Lung microvascular endothelial cell (primary cell): Measurements from ENCODE around the gene DIAPH1. TPM values are rescaled to one million over a fixed set of nuclear protein-coding genes. Genes with fewer than 3 reads are reported as not detected.

Experiments
- DNase-seq, 2 donors: peaks; one replicate each; pipeline versions ENCODE4 v3.0.0 to v3.0.0-alpha.2; 2010; ENCODE audit warnings: low read depth in 2 of 2
- total RNA-seq: library from RNA; depleted of rRNA; stranded (reverse); fragments of >200 nt; gene quantifications from 2 replicates; pipeline ENCODE4 v1.2.1, GENCODE V29; 2014

The DIAPH1 gene
- total RNA-seq = 28.8 and 29.6 TPM in 2 replicates

DNA sequence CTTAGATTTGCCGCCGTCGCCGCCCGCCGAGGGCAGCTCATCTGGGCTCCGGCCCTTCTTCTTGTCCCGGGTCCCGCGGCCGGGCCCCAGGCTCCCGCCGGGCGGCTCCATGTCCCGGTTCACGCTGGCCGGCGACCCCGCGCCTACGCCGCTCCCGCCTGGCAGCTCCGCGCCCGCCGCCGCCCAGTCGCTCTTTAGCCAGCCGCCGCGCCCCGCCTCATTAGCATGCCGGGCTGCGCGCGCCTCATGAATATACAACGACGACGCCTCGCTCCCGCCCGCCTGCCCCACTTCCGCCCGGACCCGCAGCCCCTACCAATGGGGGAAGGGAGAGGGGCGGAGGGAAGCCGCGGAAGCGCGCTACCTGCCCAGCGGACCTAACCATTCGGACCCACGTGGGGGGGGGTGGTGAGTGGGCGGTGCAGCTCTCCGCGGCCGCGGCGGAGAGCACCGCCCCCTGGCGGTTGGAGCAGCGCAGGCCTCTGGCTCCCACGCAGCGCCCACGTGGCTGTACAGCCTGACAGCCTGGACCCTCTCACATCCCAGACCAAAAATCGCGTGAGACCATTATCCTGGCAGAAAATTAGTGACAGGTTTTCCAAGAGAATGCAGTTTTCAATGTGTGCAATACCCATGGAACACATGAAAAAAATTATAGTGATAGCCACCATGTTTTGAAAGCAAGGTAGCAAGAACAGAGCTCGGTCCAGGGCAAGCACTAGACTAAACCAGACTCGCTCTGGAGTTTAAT lies at the start of gene DIAPH1:
Gene DIAPH1, minus strand, starts transcription at position 197 of the 751 bp plus-strand sequence. Its CDS starts 86 bp downstream, at position 111.
- DNase-seq = peak; percentile 97 to 99

DNA sequence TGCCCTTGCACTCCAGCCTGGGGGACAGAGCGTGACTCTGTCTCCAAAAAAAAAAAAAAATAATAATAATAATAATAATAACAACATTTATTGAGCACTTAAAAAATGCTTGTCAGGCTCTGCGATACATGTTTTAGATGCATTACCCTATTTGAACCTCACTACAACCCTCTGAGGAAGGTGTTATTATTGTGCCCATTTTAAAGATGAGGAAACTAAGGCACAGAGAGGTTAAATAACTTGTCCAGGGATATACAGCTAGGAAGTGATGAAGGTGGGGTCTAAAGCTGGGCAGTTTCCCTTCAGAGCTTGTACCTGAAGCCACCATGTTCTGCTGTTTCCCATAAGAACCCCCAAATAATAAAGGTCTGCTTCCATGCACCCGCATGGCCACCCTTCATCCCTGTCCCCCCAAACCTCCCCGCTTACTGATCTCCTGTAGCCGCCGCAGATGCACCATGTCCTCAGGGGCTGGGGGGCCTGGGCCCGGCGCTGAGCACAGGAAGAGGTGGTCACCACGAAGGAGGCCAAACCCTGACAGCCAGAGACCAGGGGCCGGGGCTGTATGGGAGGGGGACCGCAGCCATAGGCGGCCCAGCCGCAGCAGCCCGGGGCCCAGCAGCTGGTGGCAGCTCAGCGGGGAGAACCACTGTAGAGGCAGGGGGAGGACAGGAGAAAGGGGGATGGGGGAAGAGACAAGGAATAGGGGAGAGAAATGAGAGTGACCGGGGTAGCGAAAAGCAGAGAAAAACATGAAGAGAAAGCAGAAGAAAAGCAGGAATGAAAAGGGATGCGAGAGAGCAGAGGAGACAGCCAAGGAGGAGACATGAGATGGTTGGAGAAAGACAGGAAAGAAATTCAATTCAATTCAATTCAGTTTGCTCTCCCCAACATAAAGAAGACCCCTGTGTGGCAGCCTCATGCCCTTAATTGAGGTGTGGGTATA lies 47.5 kb upstream of the DIAPH1 start:
- no peak for DNase-seq

DNA sequence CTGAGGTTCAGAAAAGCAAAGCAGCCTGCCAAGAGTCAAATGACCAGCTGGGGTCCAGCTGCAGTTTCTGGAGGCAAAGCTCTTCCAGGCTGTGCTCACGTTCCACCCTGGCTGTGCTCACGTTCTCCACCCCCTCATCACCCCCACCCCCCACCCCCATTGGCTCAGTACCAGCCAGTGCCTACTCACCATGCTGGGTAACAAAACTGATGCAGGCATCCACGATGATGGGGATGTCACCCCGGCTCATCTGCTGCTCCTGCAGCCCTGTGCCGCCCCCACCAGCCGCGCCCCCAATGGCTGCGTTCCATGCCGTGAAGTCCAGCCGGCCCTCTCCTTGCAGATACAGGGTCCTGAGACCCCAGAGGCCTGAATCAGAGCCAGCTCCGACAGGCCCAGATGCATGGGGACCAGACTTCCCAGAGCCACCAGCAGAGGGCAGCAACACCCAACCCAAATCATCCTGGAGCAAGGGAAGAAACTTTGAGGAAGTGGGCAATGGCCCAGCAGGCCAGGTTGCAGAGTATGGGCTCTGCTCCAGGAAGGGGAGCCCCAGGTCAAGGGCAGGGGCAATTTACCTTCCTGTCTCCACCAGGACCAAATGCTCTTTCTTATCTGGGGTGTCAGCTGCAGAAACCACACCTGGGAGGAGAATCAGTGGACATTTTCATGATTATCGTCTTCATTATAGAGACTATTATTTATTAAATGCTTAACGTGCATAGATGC lies 46.1 kb upstream of the DIAPH1 start:
- peak; percentile 72 to 81 for DNase-seq

DNA sequence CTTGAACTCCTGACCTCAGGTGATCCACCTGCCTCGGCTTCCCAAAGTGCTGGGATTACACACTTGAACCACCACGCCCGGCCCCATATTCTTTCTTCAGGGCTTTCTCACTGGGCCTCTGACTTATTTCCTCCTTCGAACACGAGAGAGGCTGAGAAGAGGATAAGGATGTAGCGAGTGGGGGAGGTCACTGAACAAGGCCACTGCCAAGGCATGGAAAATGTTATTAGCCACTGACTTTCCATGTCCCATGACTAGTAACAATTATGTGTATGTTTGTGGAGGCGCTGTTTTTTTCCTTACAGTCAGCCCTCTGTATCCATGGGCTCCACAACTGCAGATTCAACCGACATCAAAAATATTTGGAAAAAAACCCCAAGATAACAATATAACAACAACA lies 44.7 kb upstream of the DIAPH1 start:
- peak in 1 of 2 donors; percentile 75 for DNase-seq

DNA sequence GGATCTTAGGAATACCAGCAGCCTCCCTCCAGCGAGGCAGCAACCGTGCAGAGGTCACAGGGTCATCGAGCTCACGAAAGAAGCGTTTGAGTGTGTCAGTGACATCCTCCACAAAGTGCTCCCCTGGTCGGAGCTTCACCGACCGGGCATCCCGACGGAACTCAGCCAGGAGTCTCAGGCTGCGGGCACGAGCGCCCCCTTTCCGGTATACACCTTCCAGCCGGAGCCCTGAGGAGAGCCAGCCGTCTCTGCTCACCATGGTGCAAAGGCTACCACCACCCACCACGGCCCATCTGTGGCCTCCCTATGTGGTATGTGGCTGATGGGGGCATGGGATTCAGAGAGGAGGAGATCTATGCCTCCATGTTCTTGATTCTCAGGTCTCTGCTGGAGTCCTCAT lies 43.2 kb upstream of the DIAPH1 start:
- no peak for DNase-seq

- DNase-seq = peak in 1 of 2 donors; percentile 89
These were observed 39.2 kb upstream of the DIAPH1 start for GRCh38 chr5:141657937-141658545.

GRCh38 chr5:141657404-141657803 lies 38.6 kb upstream of the DIAPH1 start:
- no peak for DNase-seq

GRCh38 chr5:141656396-141656795 lies 37.6 kb upstream of the DIAPH1 start:
- DNase-seq = no peak

GRCh38 chr5:141655020-141655419 lies 36.2 kb upstream of the DIAPH1 start:
- DNase-seq = no peak

DNA sequence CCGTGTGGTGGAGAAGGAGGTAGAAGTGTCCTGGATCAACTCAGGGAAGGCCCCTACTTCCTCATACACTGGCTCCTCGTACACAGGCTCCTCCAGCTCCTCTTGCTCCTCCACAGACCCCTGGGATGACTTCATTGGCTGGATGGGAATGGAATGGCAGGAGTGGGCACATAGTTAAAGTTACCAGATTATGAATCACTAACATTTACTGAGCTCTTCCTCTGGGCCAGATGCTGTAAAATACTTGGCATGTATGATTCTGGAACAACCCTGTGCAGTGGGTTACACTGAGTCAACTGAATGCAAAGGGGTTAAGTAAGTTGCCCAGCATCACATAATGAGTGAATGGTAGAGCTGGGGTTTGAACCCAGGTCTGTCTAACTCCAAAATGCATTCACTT lies 35.5 kb upstream of the DIAPH1 start:
- DNase-seq = no peak

- DNase-seq = no peak
These were observed 32.9 kb upstream of the DIAPH1 start for GRCh38 chr5:141651728-141652105.

- DNase-seq = peak; percentile 83 to 85
These were observed 32.3 kb upstream of the DIAPH1 start, which contains the start of gene FCHSD1 for GRCh38 chr5:141650851-141651727. FCHSD1 (minus strand) TSS chr5:141651418; CDS start chr5:141651368, 50 bp downstream.

GRCh38 chr5:141649972-141650371 lies 31.2 kb upstream of the DIAPH1 start:
- DNase-seq = no peak

GRCh38 chr5:141649056-141649688 lies 30.4 kb upstream of the DIAPH1 start:
- DNase-seq = no peak

- DNase-seq = no peak
These were observed 29.1 kb upstream of the DIAPH1 start for GRCh38 chr5:141647851-141648250.

DNA sequence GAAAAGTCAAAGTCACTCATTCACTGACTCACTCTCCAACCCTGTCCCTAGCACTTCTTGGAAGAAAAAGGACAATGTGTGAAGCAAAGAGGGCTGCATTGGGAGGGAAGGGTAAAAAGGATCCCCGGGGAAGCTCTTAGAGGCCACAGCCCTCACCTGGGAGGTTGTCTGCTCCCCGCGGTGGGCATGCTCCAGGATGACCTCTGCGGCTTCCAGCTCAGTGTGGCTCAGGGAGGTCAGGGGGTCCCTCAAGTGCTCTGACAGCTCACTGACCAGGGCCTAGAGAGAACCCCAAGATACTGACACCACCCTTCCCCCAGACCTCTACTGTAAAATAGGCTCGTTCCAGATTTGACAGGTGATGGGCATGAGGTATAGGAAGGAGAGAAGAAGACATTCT lies 28.4 kb upstream of the DIAPH1 start:
- no peak for DNase-seq

DNA sequence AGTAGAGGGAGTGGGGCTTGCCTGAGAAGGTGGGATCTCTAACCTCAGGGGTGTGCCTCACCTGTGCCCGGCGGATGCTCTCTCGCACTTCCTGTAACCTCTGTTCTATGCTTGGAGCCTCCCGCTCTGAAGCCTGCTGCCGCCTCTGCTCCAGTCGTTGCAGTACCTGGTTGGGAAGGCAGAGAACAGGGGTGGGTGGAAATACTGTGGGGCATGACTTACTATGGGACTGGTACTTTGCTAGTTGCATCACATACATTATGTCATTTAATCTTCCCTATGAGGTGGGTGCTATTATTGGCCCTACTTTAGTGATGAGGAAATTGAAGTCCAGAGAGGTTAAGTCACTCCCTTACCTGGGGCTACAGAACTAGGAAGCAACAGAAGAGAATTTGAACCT lies 27.2 kb upstream of the DIAPH1 start:
- DNase-seq = no peak

DNA sequence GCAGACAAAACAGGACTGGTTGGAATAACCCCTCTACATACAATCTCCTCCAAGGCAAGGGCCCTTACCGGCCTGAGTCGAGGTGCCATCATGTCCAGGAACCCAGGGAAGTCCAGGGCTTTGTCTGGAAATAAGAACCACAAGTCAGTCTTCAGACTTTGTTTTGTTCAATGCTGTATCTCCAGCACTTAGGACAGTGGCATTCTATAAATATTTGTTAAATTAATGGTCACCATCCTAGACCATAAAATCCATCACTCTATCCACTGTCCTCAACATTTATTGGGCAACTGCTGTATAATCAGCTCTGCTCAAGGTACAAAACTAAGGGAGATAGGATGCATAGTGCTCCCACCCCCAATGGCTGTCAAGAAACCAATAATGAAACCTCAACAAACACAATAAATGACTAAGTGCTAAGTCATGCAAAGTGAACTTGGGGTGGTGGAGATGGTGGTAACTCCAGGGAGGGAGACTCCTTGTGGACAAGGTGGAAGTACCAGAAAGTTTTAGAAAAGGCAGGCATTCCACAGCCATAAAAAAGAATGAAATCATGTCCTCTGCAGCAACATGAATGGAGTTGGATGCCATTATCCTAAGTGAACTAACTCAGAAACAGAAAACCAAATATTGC lies 23.0 kb upstream of the DIAPH1 start:
- DNase-seq = peak in 1 of 2 donors; percentile 81

- DNase-seq = no peak
These were observed 21.9 kb upstream of the DIAPH1 start for GRCh38 chr5:141640698-141641097.
